Measurements from ENCODE around the gene ZNF136. TPM values are rescaled to one million over a fixed set of nuclear protein-coding genes. Genes with fewer than 3 reads are reported as not detected.

ZNF136 gene
- polyA plus RNA-seq, 1 experiment = 1.5 TPM

- TF ChIP-seq, protein P1, sequence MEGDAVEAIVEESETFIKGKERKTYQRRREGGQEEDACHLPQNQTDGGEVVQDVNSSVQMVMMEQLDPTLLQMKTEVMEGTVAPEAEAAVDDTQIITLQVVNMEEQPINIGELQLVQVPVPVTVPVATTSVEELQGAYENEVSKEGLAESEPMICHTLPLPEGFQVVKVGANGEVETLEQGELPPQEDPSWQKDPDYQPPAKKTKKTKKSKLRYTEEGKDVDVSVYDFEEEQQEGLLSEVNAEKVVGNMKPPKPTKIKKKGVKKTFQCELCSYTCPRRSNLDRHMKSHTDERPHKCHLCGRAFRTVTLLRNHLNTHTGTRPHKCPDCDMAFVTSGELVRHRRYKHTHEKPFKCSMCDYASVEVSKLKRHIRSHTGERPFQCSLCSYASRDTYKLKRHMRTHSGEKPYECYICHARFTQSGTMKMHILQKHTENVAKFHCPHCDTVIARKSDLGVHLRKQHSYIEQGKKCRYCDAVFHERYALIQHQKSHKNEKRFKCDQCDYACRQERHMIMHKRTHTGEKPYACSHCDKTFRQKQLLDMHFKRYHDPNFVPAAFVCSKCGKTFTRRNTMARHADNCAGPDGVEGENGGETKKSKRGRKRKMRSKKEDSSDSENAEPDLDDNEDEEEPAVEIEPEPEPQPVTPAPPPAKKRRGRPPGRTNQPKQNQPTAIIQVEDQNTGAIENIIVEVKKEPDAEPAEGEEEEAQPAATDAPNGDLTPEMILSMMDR (IDR thresholded peaks at IDR 0.05; ENCODE audit: insufficient read depth, low read depth, low read length) = no peak
- no peak for DNase-seq (ENCODE audit: low read depth)
- CTCF ChIA-PET = no interaction called here
- Histone ChIP-seq H3K36me3 (ENCODE audit: control insufficient read depth, insufficient read depth, low read length) (no peaks in the 10 kb centered on the region), H3K4me3 (ENCODE audit: low read depth, low read length) (no peak overlapping the region), H3K27me3 (ENCODE audit: control insufficient read depth, insufficient read depth, low read length) (no peaks in the 10 kb centered on the region)
- POLR2A ChIA-PET = no interaction called here
Measured at GRCh38 chr19:12224676-12225075, 61.8 kb downstream of the ZNF136 start.

- no peak for DNase-seq (ENCODE audit: low read depth)
- CTCF ChIA-PET = no interaction called here
- POLR2A ChIA-PET = no interaction called here
Measured at GRCh38 chr19:12229990-12230389, 67.1 kb downstream of the ZNF136 start.

DNA sequence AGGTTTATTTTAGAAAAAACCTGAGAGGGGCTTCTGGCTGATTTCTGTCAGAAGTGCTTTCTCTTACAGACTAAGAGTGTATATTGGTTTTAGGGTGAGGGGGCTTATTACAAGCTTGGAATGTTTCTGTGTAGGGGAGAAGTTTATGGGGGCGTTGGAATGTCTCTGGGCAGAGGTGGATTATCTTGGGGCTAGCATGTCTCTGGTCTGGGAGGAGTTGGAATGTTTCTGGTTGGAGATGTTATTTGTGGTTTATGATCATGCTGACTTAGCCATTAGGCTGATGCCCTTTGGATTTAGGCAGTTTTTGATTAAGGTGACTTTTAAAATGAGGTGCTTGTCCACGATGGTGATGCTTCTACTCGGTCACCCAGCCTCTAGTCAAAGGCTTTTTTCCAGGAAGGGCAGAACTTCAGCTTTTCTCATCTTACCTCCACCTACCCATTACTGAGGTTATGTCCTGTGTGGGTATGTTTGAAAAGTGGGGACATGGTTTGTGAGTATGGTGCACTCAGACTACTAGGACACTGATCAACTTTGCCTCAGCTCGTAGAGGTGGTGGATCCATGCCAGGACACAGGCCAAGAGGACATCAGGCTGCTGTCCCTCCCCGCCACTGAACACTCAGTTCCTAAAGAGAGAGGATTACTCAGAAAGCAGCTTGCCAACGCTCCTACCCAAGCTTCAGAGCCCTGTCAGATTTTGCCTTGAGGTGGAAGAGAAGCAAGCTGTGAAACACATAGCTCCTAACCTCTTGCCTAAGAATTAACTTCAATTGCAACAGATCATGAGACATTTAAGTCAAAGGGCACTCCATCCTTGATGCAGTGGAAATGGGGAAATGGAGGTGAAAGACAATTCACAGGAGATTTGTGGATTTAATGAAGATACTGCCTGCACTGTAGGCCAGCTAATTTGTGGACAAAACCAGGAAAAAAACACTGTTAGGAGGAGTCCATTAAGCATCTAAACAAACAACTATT is 68.1 kb downstream of the ZNF136 start:
- TF ChIP-seq, protein P1 (IDR thresholded peaks at IDR 0.05; ENCODE audit: insufficient read depth, low read depth, low read length) = no peak
- Histone ChIP-seq H3K27me3 (ENCODE audit: control insufficient read depth, insufficient read depth, low read length) (no peaks in the 10 kb centered on the region), H3K36me3 (ENCODE audit: control insufficient read depth, insufficient read depth, low read length) (no peaks in the 10 kb centered on the region), H3K4me3 (ENCODE audit: low read depth, low read length) (no peak overlapping the region)
- ChIA-PET POLR2A (no interaction called here), CTCF (no interaction called here)
- DNase-seq (ENCODE audit: low read depth) = no peak

More at GRCh38 chr19:12229990-12230389, 67.1 kb downstream of the ZNF136 start:
- Histone ChIP-seq H3K4me3 (ENCODE audit: low read depth, low read length) (no peak overlapping the region), H3K27me3 (ENCODE audit: control insufficient read depth, insufficient read depth, low read length) (no peaks in the 10 kb centered on the region), H3K36me3 (ENCODE audit: control insufficient read depth, insufficient read depth, low read length) (no peaks in the 10 kb centered on the region)
- TF ChIP-seq, protein P1 (IDR thresholded peaks at IDR 0.05; ENCODE audit: insufficient read depth, low read depth, low read length) = no peak

GRCh38 chr19:12232961-12233360 is 70.1 kb downstream of the ZNF136 start:
- no peaks in the 10 kb centered on the region for H3K36me3 ChIP-seq (ENCODE audit: control insufficient read depth, insufficient read depth, low read length)
- H3K4me3 ChIP-seq (ENCODE audit: low read depth, low read length) = no peak overlapping the region
- POLR2A ChIA-PET = no interaction called here
- CTCF ChIA-PET = no interaction called here
- no peak for DNase-seq (ENCODE audit: low read depth)
- TF ChIP-seq, protein P1 (IDR thresholded peaks at IDR 0.05; ENCODE audit: insufficient read depth, low read depth, low read length) = no peak
- no peaks in the 10 kb centered on the region for H3K27me3 ChIP-seq (ENCODE audit: control insufficient read depth, insufficient read depth, low read length)

GRCh38 chr19:12237143-12237839 is 74.4 kb downstream of the ZNF136 start:
- no peak overlapping the region for H3K4me3 ChIP-seq (ENCODE audit: low read depth, low read length)
- no peaks in the 10 kb centered on the region for H3K27me3 ChIP-seq (ENCODE audit: control insufficient read depth, insufficient read depth, low read length)
- DNase-seq (ENCODE audit: low read depth) = no peak
- TF ChIP-seq, protein P1 (IDR thresholded peaks at IDR 0.05; ENCODE audit: insufficient read depth, low read depth, low read length) = no peak
- H3K36me3 ChIP-seq (ENCODE audit: control insufficient read depth, insufficient read depth, low read length) = no peaks in the 10 kb centered on the region
- POLR2A ChIA-PET = no interaction called here
- CTCF ChIA-PET = interaction anchor here (1.2 kb wide), 1 partner anchor 178 kb away, joined by 3 read pairs; no protein-coding TSS in a partner anchor
